ENCODE measurements around the gene FADD.

The FADD gene

GRCh38 chr11:70202920-70203750, at the start of gene FADD:
FADD (plus strand) TSS chr11:70203296; CDS start chr11:70203460, 164 bp downstream.
- DNase-seq (ENCODE audit: low read depth in 1 of 2, low spot score in 1 of 2) = peak; percentile 82 to 83

- no peak for DNase-seq (ENCODE audit: low read depth in 1 of 2, low spot score in 1 of 2)
Measured at GRCh38 chr11:70155386-70155785, 47.7 kb upstream of the FADD start.

GRCh38 chr11:70156291-70157037, 46.6 kb upstream of the FADD start:
- no peak for DNase-seq (ENCODE audit: low read depth in 1 of 2, low spot score in 1 of 2)

- no peak for DNase-seq (ENCODE audit: low read depth in 1 of 2, low spot score in 1 of 2)
Measured at GRCh38 chr11:70158201-70158600, 44.9 kb upstream of the FADD start.

- DNase-seq (ENCODE audit: low read depth in 1 of 2, low spot score in 1 of 2) = no peak
Measured at GRCh38 chr11:70158757-70159389, 44.2 kb upstream of the FADD start.

GRCh38 chr11:70159627-70160570, 43.2 kb upstream of the FADD start:
- DNase-seq (ENCODE audit: low read depth in 1 of 2, low spot score in 1 of 2) = no peak

GRCh38 chr11:70161043-70161625, 42.0 kb upstream of the FADD start:
- DNase-seq (ENCODE audit: low read depth in 1 of 2, low spot score in 1 of 2) = no peak

GRCh38 chr11:70164705-70165104, 38.4 kb upstream of the FADD start:
- DNase-seq (ENCODE audit: low read depth in 1 of 2, low spot score in 1 of 2) = no peak

- DNase-seq (ENCODE audit: low read depth in 1 of 2, low spot score in 1 of 2) = no peak
Measured at GRCh38 chr11:70167120-70167519, 36.0 kb upstream of the FADD start.

GRCh38 chr11:70167723-70168404, 35.2 kb upstream of the FADD start:
- no peak for DNase-seq (ENCODE audit: low read depth in 1 of 2, low spot score in 1 of 2)

GRCh38 chr11:70168405-70168754, 34.7 kb upstream of the FADD start:
- DNase-seq (ENCODE audit: low read depth in 1 of 2, low spot score in 1 of 2) = no peak

GRCh38 chr11:70169127-70169526, 34.0 kb upstream of the FADD start:
- DNase-seq (ENCODE audit: low read depth in 1 of 2, low spot score in 1 of 2) = no peak

GRCh38 chr11:70169632-70170031, 33.5 kb upstream of the FADD start:
- no peak for DNase-seq (ENCODE audit: low read depth in 1 of 2, low spot score in 1 of 2)

GRCh38 chr11:70170596-70171210, 32.4 kb upstream of the FADD start:
- DNase-seq (ENCODE audit: low read depth in 1 of 2, low spot score in 1 of 2) = no peak

- DNase-seq (ENCODE audit: low read depth in 1 of 2, low spot score in 1 of 2) = no peak
Measured at GRCh38 chr11:70173018-70173417, 30.1 kb upstream of the FADD start.

- DNase-seq (ENCODE audit: low read depth in 1 of 2, low spot score in 1 of 2) = no peak
Measured at GRCh38 chr11:70174547-70175235, 28.4 kb upstream of the FADD start.

- no peak for DNase-seq (ENCODE audit: low read depth in 1 of 2, low spot score in 1 of 2)
Measured at GRCh38 chr11:70175236-70175698, 27.8 kb upstream of the FADD start.

GRCh38 chr11:70176940-70177689, 26.0 kb upstream of the FADD start:
- DNase-seq (ENCODE audit: low read depth in 1 of 2, low spot score in 1 of 2) = peak in 1 of 2 donors; percentile 35

Measured in stimulated activated CD4-positive, alpha-beta T cell treated with anti-CD3 and anti-CD28 coated beads, Interleukin-15, amount 100 ng/mL, for 1 hour (primary cell).